HG02759 (cell line): ENCODE measurements around the gene FCRL6.

Experiments used
- ATAC-seq: cut with Tn5 transposase; IDR thresholded peaks from one replicate; pipeline ENCODE4 v1.9.1; 2021; ENCODE audit warnings: mild to moderate bottlenecking, moderate library complexity; ENCODE audit not compliant: unreplicated experiment

The FCRL6 gene

DNA sequence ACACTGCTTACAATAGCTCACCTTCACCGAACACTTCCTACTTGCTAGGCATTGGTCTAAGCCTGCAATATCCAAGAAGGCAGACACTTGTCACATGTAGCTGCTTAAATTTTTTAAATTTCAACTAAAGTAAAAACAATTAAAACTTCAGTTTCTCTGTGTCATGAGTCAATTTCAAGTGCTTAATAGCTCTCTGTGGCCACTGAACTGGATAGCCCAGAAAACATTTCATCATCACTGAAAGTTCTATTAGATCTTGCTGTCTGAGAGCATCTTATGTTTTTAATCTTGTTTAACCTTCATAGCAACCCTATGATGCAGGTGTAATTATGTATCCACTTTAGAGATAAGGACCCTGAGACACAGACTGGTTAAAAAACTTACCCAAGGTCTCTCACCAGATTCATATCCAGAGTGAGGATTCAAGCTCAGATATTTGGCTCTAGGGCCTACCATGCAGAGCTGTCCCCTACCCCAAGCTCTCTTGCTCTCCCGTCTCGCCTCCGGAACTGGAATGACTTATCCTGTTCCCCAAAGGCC lies 2.6 kb upstream of the FCRL6 start:
- no peak for ATAC-seq

DNA sequence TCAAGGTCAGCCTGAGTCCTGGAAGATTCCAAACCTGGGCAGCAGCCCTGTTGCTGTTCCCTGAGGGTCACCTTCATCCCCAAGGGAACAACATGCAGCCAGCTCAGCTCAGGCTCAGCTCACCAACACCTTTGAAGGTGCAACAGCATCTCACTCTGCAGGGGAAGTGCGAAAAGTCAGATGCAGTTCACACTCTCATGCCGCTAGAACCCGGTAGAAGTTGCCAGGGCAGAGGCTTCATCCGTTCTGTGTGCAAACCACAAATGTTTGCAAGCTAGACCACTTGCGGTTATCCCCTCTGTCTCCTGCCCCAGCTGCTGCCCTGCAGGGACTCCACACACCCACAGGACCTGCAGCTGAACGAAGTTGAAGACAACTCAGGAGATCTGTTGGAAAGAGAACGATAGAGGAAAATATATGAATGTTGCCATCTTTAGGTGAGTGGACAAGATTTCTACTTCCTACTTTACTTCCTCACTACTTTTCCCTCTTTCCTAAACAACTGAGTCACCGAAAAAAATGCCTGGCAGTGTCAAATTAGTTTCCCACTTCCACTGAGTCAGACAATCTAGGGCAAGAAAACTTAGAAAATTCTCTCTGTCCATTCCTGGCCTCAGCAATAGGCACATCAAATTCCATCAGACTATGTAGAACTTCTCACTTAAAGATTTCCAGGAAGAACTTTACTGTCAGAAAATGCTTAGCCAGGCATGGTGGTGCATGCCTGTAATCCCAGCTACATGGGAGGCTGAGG lies 1.8 kb upstream of the FCRL6 start:
- ATAC-seq, result peak; percentile 54

DNA sequence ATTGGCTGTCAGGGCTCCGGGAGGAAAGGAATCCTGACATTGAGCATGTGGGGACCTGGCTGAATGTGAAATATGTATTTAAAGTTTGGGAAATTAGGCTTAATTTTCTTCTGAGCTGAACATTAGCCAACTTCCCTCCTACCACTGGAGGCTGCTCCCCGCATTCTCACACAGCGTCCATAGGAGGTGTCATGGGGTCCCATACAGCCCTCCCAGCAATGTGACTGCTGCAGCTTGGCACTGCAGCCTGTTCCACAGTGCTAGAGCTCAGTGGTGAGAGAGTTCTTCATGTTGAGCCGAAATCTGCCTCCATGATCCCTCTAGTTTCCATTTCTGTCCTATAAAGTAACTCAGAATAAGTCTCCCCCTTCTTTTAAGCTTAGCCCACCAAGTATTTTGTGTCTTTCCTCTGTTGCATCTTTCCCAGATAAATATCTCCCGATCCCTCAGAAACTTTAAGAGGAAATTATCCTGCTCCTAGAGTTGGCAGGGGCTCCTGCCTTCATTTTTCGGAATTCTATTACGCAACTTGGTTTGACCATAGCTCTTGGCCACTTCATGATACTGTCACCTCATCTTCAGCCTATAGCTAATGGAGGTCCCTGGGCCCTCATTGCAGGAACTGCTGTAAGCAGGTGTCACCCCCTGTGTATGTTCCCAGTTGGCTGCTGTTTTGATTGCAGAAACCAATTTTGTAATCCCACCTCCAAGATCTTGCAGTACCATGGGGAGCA lies 2.0 kb downstream of the FCRL6 start:
- no peak for ATAC-seq

DNA sequence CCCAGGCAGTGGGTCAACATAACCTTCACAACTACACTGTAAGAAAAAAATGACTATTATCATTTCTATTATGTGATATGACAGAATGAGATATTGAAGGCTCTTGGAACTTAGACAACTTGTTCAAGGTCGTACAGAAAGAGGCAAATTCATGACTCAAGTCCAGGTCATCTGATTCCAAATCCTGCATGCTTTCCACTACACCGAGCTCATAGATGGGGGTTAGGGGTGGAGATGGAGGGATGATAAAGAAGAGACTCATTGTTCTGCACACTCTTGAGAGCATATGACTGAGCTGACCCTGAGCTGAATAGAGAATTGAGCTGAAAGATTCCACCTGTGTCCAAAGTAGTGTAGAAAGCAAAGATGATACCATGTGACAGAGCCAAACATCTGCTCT lies 2.8 kb downstream of the FCRL6 start:
- no peak for ATAC-seq

DNA sequence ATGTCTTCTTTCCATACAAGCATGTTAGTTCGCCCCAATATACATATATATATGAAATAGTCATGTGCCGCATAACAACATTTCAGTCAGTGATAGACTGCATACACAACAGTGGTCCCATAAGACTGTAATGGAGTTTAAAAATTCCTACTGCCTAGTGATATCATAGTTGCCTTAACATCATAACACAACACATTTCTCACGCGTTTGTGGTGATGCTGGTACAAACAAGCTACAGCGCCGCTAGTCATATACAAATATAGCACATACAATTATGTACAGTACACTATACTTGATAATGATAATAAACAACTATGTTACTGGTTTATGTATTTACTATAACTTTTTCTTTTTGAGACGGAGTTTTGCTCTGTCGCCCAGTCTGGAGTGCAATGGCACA lies 13.8 kb downstream of the FCRL6 start:
- ATAC-seq, result no peak

DNA sequence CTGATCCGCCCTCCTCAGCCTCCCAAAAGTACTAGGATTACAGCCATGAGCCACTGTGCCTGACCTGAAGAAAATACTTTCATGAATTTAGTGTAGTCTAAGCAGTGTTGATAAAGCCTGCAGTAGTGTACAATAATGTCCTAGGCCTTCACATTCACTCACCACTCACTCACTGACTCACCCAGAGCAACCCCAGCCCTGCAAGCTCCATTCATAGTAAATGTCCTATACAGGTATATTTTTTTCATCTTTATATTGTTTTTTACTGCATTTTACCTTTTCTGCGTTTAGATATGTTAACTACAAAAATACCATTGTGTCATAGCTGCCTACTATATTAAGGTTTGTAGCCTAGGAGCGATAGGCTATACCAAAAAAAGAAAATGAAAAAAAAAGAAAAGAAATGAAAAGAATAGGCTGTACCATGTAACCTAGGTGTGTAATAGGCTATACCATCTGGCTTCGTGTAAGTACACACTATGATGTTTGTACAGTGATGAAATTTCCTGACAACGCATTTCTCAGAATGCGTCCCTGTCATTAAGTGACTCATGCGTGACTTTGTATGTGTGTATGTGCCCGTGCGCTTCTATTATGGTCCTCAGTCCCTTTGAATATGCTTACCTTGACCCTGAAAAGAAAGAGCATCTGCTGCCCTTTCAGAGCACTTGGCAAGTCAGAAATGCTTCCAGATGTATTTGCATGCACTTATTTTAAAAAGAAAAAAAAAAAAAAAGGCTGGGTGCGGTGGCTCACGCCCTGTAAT lies 15.3 kb downstream of the FCRL6 start:
- ATAC-seq, result no peak

DNA sequence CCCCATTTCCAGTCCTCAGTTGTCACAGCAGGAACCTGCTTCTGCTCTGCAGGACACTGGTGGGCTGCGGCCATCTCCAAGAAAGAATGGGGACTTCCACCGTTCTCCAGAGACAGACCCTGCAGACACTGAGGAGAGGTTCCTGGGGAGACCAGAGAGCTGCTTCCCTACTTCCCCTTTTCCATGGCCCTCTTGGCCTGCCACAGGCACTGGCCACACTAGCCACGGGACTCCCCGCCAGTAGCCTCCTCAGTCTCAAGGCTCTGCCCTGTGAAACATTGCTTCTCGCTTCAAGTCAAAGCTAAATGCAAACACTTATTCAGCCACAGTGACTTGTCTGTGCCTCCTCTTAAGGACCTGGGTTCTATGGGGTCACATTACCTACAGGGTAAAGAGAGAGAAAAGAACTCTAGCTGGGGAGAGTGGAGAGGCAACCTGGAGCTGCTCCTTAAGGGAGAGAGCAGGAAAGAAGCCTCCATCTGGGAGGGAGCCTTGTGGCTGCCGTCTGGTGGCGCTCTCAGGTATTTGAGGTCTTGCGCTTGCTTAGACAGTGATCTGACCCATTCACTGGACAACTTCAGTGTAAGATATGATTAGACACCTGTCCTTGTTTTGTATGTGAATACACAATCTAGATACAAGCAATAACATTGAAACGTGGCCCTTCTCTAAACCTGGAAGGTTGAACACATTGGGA lies 19.2 kb downstream of the FCRL6 start:
- no peak for ATAC-seq

DNA sequence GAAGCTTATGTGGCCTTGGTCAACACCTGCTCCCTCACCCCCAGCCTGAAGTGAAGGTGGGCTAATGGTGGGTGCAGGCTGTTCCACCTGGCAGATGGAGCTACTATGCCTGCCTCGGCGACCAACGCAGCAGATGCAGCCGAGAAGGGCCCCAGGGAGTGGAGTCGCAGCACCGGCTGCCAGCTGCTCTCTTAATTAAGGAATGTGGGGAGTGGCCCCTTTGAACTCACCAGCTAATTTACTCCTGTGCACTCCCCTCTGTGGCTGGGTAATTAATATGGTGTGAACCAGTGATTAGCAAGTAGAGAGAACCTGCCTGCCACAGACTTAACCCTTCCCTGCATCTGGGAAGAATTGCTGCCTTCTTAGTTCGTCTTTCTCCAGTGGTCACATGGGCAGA lies 21.2 kb downstream of the FCRL6 start:
- no peak for ATAC-seq

DNA sequence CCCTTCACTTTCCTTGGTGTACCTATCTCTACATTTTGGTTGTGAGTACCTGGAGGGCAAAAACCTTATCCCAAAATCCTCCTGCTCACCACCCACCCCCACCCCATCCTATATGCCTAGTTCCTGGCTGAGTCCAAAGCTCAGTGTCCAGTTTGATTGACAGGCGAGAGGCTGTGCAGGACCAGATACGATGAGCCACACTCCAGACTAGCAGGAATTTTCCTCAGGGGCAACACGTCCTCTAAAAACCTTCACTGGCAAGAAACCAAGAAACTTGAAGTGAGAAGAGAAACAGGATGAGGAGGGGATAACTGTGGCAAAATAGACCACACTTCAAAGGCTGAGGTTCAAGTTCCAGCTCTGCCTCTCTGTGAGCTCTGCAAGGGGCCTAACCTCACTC lies 23.4 kb downstream of the FCRL6 start:
- ATAC-seq, result no peak

DNA sequence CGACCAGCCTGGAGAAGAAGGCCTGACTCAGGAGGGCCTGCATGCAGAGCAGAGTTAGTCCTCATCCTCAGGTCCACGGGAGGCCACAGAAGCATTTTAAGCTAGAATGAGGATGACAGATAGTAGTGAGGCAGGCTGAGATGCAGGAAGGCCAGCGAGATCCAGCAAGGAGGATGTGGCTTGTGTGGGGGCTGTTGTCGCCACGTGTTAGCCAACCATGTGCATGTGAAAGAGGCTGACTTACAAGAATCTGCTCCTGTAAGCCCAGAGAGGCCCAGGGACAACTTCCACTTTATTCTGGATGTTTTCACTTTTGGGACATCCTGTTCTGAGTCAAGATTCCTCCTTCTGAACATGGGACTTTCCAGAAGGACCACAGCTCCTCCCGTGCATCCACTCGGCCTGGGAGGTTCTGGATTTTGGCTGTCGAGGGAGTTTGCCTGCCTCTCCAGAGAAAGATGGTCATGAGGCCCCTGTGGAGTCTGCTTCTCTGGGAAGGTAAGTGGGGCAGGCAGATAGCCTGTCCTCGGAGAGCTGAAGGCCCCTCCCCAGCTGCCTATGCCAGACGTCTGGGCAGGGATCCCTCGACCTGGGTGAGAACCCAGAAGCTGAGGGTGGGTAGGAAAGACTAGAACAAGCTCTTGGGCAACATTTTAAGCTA lies 24.4 kb downstream of the FCRL6 start, which contains the start of gene SLAMF8:
Gene SLAMF8 (plus strand): TSS at position 433 of the 661 bp plus-strand sequence. CDS start 26 bp downstream, at position 459.
- ATAC-seq, result no peak

DNA sequence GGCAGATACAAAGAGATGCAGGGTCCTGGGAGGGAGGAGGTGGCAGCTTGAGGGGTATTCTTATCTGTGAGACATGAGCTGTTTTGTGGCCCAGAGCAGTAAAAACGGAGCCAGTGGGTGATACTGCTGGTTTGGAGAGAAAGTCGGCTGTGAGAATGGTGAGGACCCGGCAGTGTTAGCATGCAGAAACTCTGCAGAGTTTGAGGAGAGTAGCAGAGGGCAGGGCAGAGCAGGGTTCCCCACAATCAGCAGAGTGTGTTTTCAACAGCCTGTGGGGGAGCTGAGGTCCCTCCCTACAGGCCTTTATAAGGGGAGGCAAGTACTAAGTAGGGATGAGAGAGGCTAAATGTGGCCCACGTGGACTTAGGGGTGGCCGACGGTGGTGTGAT lies 24.9 kb downstream of the FCRL6 start:
- no peak for ATAC-seq

DNA sequence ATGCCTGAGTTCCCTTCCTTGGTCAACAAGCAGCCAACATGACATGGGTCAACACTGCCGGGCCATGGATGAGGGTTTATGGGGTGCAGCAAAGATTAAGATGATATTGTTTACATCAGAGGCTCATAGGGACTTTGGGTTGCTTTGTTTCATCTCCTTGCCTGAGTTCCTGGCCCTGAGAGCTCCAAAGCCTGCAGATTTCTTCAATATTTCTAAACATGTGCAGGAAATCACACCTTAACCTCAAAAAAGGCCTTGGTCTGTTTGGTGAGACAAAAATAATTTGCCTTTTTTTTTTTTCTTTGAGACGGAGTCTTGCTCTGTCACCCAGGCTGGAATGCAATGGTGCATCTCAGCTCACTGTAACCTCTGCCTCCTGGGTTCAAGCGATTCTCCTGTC lies 25.4 kb downstream of the FCRL6 start:
- no peak for ATAC-seq

DNA sequence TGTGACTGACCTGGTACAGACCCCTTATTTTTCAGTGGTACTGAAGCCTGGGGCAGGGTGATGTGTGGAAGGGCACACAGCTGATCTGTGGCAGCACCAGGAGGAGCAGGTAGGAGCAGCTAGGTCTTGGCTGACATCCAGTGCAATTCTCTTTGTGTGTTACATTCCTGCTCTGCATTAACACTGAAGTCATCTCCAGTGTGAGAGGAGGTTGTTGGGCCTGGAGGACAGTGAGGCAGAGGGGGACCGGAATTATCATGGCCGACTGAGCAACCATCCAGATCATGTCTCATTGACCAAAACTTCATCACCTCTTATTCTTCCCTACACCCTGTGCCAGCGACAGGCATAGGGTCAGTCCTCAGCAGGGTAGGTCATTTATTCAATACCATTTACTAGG lies 26.0 kb downstream of the FCRL6 start:
- ATAC-seq, result no peak

DNA sequence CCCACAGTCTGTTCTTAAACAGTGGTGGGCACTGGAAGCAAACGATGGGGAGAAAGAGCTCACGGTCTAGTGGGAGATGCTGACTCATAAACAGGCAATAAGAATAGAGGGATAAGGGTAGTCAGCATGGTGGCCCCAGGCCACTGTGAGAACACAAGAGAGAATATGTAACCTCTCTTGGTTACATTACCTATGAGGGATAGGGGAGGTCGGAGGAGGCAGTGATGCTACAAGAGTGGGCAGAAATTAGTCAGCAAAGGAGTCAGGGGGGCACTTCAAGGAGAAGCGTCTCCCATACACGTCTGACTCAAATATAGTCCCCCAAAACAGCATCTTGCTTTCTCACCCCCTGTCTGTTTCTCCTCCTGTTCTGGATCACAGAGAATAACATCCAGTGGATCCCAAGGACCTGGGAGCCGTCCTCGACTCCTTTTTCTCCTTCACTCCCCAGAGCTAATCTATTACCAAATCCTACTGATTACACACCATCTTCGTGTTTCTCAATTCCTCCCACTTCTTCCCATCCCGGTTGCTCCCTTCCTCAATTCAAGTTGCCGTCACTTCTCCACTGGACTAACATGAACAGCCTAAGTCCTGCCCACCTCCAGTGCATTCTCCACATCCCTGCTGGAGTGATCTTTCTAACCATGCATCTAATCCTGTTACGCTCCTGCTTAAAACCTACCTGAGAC lies 26.6 kb downstream of the FCRL6 start:
- ATAC-seq, result no peak

DNA sequence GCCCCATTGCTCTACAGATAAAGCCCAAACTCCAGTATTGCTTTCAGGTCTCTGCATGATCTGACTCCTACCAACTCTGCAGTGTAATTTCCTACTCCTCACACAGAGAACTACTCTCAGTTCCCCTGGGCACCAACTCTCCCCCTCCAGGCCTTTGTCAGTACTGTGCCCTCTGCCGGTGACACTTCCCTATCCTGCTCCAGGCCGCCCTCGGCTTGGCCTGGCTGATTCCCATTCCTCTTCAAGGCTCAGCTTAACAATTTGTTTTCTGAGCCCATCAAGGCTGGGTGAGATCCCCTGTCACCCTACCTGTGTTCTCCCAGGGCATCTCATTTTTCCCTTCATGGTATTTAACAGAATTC lies 27.1 kb downstream of the FCRL6 start:
- peak; percentile 81 for ATAC-seq

DNA sequence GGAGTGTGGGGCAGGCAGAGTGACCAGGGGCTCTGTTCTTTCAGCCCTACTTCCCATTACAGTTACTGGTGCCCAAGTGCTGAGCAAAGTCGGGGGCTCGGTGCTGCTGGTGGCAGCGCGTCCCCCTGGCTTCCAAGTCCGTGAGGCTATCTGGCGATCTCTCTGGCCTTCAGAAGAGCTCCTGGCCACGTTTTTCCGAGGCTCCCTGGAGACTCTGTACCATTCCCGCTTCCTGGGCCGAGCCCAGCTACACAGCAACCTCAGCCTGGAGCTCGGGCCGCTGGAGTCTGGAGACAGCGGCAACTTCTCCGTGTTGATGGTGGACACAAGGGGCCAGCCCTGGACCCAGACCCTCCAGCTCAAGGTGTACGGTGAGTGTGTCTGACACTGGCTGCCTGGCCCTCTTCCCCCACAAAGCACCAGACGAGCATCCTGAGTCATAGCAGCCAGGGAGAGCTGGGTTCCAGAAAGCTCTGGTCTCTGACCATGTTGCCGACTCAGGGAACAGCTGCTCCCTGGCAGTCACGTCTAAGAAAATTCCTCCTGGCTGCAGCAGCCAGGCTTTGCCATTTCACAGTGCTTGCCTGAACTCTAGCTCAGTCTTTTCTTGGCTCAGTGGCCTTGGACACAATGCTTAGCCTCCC lies 27.8 kb downstream of the FCRL6 start:
- no peak for ATAC-seq

DNA sequence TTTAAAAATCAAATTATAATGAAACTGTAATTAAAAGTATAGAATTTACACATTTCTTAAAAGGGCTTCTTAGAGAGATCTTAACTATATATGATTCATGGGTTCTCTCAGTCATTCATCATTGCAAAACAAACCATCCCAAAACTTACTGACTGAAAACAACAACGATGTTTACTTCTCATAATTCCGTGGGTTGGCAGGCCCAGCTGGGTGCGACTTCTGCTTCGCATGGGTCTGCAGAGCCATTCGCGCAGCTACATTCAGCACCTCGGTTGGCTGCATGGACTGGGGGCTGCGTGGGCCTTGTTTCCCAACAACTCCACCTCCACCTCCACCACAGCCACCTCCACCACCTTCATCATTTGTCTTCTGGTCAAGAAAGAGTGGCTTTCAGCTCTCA lies 28.6 kb downstream of the FCRL6 start:
- ATAC-seq, result no peak

DNA sequence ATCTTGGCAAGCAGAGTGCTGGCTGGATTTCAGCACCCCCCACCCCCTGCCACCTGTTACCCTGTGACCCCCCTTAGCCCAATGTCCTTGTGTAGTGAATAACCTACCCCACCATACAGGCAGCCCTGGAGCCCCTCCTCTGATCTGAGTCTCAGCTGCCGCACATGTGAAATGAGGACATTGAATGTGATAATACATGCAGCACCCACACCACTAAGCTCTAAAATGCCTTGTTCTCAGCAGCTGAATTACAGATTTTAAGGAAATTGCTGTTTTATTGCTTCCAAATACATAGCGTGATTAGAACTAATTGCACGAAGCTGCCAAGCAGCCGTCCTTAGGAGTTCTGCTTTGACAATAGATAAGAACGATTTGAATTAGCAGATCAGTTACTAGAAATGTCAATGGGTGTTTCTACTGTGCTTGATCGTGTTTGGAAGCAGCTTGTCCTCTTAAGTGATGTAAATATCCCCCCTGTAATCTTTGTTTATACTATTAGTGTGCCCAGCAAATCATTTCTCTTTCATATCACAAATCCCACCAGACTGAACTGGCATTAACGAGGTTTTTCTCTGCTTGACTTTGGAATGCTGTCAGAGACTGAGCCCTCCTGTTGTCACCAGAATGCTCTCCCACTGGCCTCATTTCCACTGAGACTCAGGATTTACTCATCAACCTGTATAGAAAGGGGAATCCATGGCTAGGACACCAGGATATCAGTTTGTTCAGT lies 29.4 kb downstream of the FCRL6 start:
- no peak for ATAC-seq

DNA sequence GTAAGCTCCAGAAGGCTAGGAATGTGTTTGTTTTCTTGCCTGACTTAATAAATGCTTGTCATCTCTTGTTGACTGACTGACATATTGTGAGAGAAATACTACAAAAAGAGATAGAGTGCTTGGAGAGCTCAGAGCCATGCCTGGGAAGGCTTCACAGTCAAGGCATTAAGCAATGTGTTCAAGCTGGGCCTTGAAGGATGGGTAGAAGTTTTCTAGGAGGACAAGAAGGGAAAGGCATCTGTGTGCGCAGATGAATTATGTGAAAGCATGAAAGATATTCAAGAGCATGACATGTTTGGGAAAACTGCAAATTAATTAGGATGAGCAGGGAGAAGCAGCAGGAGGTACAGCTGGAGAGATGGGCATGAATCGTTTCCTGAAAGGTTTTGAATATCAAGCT lies 30.1 kb downstream of the FCRL6 start:
- no peak for ATAC-seq
